DMS 273 (cell line): Measurements from ENCODE around the gene IRS1.

Source experiments
- DNase-seq: peaks from one replicate; lab custom pipeline; 2025; ENCODE audit not compliant: unreplicated experiment; lab: John Stamatoyannopoulos, UW

IRS1 gene

GRCh38 chr2:226828191-226828590, 28.6 kb upstream of the IRS1 start:
- DNase-seq, result no peak

DNA sequence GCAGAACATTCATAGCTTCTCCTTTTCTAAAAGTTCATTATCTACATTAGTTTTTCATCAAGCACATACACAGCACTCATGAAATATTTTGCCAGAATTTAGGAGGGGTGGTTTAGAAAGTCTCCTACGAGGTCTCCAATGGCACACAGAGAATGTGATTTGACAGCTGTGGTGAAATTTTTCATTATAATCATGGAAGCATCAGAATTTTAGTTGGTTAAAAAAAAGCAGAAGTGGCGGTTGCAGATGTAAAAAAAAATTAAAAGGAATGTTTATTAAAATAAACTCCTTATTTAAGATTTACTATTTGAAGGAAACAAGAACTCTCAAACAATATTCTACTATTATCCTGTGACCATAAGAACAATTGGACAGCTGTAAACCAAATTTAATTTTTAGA, 25.4 kb upstream of the IRS1 start:
- DNase-seq, result no peak

GRCh38 chr2:226818930-226819329, 19.3 kb upstream of the IRS1 start:
- DNase-seq, result no peak

DNA sequence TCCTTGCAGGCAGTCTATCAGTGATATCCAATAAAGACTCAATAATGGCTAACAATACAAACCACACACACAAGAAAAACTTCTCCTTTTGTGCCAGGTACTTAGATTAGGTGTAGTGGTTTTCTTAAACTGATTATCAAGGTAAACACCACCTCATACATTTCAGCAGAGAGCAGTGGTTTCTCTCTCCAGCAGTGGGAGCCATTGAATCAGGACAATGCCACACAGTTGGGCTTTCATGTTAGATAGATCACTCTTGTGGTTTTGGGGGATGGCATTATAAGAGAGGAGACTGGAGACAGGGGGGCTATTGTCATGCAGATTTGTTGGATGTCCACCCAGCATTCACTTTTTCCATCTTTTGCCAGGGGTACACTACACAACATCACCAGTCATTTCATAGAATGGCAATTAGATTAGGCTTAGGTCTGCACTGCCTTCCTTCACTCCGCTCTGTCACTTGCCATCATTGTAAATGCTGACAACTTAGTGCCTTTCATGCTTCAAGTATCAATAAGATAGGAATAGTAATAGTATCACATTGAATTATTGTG, 13.6 kb upstream of the IRS1 start:
- peak; percentile 56 for DNase-seq

DNA sequence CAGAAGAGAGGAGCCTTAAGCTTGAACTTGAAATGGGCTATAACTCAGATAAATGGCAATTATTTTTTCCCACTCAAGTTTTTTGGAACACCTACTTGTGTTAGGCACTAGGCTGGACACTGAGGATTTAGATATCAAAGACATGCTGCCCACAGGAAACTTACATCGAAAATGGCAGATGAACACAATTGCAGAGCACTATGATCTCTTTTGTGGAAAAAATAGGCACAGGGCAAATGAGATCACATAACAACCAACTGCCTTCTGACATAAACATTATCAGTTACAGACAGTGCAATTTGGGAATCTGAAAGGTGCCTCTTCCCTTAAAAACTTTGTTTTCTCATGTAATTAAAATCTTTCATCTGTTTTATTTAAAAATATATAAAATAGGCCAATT, 3.8 kb upstream of the IRS1 start:
- DNase-seq, result no peak

GRCh38 chr2:226802573-226802972, 3.0 kb upstream of the IRS1 start:
- DNase-seq, result peak; percentile 86

GRCh38 chr2:226800941-226801784, 1.5 kb upstream of the IRS1 start:
- peak; percentile 95 for DNase-seq

DNA sequence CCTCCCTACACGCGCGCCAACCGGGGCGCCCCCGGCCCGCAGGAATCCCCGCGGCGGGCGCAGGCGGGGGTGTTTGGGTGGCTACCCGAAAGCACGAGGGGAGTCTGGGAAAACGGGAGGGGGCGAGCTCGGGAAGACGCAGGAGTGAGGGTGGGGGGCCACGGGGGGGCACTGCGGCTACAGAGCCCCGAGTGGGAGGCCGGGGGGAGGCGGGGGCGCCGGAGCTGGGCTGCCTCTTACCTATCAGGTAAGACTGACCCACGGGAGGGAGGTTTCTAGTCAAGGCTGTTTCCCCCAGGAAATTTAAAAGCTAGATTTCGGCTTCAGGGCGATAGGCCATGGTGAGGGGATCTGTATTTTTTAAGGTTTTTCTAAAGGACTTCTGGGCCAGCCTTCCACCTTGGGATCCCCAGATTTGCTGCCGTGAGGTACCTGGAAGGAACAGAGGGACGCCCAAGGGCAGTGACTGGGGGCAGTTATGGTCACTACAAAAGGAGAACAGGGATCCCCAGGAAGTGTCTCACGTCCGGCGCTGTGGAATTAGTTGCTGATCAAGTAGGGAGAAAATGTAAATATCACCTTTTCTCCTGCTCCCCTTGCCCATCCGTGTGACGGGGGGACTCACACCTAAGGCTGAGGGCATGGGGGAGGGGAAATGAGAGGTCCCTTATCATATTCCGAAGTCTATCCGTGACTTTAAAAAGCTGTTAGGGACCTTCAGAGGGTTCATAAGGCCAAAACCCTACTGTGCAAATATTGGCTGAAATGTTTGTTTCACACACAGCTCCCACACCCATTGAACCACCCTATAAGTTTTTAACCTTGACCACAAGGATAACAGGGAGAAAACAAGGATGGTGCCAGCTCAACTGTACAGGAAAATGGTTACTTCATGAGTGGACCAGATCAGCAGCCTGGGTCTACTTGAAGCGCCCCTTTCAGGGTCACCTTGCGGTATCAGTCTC, 638 bp upstream of the IRS1 start:
- DNase-seq, result peak; percentile 65

DNA sequence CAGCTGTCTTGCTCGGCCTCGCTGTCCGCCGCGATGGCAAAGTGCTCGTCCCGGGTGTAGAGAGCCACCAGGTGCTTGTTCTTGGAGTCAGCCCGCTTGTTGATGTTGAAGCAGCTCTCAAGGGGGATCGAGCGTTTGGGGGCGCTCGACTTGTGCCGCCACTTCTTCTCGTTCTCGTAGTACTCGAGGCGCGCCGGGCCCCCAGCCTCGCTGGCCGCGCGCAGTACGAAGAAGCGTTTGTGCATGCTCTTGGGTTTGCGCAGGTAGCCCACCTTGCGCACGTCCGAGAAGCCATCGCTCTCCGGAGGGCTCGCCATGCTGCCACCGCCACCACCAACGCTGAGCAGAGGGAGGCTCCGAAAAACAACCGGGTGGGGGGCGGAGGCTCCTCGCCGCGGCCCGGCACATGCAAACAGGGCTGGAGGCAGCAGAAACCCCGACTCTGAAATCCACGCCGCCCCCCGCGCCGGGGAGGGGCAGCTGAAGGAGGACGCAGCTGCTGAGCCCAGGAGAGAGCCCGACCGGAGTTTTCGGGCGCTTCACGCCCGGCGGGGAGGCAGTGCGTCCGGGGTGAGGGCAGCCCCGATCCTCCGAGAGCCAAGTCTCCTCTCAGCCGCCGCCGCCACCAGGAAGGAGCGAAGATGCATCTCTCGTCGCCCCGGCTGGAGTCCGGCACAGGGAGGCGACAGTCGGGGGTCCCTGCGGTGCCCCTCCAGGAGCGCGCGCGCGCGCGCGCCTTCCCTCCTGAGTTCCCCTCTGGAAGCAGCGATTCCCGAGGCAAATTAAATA, 1.0 kb downstream of the IRS1 start:
- peak; percentile 82 for DNase-seq

DNA sequence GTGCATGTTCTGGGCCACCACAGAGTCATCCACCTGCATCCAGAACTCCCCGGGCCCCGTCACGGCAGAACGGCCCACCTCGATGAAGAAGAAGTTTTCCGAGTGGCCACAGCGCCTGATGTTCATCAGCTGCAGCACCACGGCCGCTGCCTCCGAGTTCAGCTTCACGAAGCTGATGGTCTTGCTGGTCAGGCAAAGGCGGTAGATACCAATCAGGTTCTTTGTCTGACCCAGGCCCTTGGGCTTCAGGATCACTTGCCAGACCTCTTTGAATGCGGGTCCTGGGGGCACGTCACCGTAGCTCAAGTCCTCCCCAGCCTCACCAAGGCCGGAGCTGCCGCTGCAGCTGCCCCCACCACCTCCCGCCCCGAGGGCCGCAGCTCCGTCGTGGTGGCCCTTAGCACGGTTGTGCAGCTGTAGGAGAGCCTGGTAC, 1.6 kb downstream of the IRS1 start:
- DNase-seq, result no peak

GRCh38 chr2:226797289-226797988, 2.2 kb downstream of the IRS1 start:
- DNase-seq, result no peak

GRCh38 chr2:226796840-226797288, 2.8 kb downstream of the IRS1 start:
- peak; percentile 26 for DNase-seq

- no peak for DNase-seq
Measured at GRCh38 chr2:226796012-226796839, 3.4 kb downstream of the IRS1 start.

- DNase-seq, result no peak
Measured at GRCh38 chr2:226795281-226796011, 4.2 kb downstream of the IRS1 start.

GRCh38 chr2:226794751-226795171, 4.9 kb downstream of the IRS1 start:
- peak; percentile 81 for DNase-seq

- peak; percentile 29 for DNase-seq
Measured at GRCh38 chr2:226794196-226794661, 5.4 kb downstream of the IRS1 start.

DNA sequence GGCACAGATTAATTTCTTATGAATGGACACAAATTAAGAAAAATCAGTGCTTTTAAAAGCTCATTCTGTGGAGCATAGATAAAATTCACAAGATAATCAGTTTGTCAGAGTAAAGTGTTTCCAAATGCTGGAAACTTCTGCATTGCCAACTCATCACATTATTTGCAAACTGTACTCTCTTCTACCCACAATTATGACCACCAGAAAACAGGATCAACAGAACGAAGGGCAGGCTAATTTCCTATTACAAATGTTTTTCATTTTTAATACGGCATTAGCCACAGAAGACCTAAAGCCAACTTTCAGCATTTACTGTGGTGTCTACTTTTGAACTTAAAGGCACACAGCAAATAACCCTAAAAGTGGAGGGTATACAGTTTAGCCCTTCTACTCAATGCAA, 6.0 kb downstream of the IRS1 start:
- no peak for DNase-seq

DNA sequence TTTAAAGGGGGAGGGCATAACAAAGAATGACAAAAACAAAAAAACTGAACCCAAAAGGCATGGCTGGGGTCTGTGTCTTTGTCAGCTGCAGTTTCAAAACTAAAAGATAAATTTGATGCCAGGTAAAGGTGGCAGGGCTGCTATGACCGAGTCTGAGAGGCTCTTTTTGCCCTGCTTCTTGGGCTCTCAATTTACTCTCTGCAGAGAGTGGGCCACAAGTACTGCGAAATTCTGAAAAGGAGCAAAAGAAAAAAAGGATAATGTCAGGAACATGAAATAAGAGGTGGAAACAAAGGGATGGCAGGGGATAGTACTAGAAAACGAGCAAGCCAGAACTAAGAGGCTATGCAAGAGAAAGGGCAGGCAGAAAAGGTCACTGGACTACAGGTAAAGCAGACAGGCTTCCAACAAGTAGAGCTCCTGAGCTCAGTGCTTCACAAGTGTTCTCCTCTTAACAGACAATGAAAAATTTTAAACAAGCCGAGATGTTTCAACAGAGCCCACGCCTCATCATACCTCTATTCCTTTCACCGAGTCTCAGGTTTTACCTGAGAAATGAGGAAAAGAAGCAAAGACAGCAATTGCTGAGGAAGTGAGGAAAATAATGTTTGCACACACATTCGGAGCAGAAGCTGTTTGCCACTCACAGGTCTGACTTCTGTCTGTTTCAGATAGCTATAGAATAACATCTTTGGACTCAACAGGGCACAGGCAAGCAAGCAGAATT, 7.3 kb downstream of the IRS1 start:
- peak; percentile 46 for DNase-seq
